ENCODE measurements around the gene CD7.

The CD7 gene

DNA sequence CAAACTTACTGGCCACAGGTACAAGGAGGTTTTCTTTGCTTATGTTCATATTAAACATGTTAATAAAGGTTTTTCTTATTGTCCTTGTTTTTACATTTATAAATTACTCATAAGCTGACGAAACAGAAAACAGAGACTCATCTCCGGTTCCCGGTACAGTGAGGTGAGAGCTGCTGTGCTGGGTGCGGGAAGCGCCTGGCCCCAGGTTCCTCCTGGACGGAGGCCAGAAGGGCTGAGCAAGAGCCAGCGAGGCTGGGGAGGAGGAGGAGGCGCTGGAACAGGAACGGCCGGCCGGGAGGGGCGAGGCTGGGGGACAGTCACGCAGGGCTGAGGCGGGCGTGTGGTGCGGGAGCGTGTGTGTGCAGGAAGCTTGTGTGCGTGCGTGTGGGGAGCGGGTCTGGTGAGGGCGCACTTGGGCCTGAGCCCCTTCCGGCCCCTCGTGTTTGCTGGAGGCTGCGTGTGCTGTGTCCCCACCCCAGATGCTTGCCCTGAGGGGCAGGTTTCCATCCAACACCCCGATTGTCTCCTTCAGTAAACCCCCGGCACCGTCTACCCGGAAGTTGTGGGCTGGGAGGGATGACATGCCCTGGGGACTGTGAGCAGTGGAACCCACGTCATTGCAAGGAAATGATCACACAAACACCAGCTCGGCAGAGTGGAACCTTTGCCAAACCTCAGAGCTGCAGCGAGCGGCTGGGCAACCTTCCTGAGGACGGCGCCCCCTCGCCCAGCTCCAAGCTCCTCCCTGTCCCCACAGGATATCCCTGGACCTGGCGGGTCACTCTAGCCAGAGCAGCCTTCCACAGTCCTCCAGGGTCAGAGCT lies 19.5 kb downstream of the CD7 start:
- no peak for DNase-seq

DNA sequence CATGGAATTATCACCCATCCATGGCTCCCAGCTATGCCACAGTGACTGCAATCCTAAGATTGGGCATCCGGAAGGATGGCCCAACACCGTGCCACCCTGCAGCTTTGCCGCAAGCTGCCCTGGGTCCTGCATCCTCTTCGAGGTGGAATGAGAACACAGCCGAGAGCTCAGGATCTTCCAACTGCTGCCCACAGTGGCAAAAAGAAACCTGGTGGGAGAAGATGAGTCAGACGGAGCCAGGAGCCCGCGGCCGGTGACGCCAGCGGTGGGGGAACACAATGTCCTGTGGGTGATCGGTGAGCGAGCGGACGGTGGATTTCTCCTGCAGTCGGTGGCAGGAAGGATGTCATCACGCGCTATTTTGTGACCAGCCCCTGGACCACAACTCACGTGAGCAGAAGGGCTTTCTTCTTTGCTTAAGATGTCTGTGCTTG lies 20.1 kb downstream of the CD7 start:
- no peak for DNase-seq

DNA sequence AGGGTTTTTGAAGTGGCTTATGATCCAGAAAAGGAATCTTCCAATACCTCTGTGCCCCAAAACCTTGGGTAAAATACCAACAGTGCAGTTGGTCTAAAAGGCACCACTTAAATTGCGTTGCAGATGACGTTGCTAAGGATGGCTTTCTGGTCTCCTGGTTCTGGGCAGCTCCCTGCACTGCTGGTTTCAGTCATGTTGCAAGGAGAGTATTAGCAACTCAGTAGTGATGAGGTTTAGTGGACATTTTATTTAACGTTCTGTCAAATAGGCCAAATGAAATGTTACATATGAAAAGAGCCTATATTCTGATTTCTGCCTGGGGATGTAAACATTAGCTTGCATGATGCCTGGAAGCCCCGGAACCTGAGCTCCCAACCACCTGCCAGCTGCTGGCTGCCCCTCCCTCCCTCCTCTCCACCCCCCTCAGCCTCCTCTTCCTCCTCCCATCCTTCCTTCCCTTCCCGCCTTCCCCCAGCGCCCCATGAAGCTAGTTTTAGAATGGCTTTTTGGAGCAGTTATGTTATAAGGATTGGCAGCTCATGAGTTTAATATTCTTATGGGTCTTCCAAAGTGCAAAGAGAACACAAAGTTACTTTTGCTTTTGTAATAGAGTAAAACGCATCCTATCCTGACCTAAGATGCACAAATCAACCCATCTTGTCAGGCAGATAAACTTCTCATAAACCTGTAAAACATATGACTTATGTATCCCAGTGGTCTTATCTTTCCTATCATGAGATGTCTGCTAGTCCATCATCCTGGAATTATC lies 20.7 kb downstream of the CD7 start:
- DNase-seq = no peak

GRCh38 chr17:82295472-82295814 lies 22.0 kb downstream of the CD7 start:
- no peak for DNase-seq

DNA sequence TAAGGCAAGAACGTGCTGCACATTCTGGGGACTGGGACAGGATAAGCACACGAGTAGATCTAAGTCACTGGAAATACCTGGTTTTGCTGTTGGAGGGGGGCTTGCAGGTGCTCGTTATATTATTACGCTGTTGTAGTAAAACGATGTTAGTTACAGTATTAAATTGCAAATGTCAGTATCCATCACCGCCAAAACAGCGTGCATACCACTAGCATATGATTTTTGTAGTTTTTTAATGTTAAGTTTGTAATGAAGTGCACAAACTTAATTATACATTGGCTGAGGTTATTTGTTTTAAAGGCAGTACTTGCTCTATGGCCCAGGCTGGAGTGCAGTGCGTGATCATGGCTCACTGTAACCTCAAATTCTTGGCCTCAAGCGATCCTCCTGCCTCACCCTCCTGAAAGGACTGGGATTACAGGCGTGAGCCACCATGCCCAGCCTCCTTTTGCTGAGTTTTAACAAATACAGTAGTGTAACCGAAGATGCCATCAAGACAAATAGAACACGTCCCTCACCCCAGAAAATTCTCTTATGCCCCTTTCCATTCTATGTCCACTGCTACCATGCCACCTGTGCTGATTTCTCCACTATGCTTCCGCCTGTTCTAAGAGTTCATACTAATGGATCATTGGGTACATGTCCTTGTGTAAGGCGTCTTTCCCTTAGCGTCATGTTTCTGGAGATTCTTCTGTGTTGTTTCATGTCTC lies 23.2 kb downstream of the CD7 start:
- DNase-seq = no peak

DNA sequence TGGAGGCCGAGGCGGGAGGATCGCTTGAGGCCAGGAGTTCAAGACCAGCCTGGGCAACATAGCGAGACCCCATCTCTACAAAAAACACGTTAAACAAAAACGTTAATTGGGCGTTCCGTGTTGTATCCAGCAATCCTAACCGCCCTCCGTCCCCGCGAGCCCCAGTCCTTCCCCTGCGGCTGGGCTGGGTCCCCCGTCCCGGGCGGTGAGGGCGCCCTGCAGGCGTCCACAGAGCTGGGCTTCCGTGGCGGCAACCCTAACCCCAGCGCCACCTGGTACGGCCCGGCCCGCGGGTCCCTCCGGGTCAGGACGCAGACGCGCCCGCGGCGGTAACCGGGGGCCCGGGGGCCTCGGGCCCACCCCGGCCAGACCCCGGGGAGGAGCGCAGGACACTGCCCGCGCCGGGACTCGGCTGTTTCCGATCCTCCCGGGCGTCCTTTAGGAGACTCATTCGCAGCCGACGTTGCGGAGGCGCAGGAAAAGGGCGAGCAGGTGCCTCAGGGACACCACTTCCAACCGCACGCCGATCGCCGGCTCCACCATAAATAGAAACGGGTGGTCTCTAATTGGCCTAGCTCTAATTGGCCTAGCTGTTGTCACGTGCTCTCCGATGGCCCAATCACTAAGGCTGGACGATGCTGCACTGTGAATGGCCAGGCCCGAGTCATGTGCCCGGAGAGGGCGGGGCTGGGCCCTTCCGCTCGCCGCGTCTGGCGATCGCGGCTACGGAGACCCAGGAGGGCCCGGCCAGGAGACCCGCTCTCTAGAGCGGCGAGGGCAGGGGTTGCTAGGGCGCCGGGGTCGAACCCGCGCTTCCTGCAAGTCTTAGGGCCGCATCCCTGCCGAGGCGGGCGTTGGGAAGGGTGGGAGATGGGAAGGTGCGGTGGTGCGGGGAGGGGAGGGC lies 24.9 kb downstream of the CD7 start:
- DNase-seq = peak; percentile 99

- DNase-seq = no peak
Observed at GRCh38 chr17:82291582-82292250, 25.7 kb downstream of the CD7 start.

GRCh38 chr17:82287868-82288801 lies 29.3 kb downstream of the CD7 start:
- DNase-seq = no peak

DNA sequence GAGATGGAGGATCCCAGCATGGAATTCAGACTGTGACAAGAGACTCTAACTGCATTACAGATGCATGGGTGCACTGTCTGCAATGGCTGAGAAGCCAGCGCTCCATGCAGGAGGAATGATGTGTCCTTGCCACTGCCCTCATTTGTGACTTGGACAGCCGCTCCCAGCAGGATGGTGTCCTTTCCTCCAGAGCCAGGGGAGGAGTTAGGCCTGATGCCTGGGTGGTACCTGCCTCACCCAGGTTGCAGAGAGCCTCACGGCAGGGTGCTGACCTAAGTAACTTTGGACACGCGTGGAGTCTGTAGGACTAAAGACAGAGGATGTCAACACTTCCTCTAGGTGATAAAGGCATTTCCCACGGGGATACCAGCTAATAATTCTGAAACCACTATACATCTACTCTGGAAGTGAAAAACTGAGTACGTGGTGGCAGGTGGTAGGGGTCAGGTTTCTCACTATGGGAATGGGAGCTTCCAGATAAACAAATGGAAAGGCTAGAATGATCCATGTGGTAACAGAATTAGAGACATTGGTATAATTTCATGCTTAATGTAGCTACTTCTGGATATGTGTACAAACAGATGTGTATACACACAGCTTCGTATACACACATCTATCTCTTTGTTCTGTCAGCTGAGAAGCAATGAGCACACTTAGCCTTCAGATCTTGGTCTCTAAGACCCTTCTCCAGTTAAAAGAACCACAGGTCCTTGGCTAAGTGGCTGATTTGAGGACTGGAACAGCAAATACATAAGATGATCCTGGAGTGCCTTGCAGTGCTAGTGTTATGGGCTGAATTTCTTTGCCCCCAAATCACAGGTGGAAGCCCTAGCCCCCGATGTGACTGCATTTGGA lies 30.2 kb downstream of the CD7 start:
- DNase-seq = no peak

- DNase-seq = no peak
Observed at GRCh38 chr17:82285141-82285540, 32.3 kb downstream of the CD7 start.

DNA sequence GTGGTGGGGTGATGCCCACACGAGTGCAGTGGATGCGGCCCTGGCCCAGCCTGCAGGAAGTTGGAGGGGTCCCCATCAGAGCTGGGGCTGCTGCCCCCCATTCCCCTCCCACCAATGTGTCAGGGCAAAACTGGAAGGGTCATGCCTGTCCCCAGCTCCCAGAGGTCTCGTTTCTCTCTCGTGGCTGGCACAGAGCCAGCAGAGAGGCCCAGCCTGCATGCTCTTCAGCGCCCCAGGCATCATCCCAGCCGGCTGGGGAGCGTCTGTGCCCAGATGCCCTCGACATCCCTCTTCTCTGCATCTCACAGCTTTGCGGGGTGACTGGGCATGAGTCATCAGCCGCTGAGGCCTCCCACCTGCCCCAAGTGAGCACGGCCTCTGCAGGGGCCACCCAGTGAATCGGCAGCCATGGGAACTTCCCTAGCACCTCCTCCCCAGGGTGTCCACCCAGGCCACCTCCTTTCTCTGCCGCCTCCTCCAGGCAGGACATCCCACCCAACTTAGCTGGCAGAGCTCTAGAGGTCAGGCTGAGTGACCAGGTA lies 34.1 kb downstream of the CD7 start:
- no peak for DNase-seq

DNA sequence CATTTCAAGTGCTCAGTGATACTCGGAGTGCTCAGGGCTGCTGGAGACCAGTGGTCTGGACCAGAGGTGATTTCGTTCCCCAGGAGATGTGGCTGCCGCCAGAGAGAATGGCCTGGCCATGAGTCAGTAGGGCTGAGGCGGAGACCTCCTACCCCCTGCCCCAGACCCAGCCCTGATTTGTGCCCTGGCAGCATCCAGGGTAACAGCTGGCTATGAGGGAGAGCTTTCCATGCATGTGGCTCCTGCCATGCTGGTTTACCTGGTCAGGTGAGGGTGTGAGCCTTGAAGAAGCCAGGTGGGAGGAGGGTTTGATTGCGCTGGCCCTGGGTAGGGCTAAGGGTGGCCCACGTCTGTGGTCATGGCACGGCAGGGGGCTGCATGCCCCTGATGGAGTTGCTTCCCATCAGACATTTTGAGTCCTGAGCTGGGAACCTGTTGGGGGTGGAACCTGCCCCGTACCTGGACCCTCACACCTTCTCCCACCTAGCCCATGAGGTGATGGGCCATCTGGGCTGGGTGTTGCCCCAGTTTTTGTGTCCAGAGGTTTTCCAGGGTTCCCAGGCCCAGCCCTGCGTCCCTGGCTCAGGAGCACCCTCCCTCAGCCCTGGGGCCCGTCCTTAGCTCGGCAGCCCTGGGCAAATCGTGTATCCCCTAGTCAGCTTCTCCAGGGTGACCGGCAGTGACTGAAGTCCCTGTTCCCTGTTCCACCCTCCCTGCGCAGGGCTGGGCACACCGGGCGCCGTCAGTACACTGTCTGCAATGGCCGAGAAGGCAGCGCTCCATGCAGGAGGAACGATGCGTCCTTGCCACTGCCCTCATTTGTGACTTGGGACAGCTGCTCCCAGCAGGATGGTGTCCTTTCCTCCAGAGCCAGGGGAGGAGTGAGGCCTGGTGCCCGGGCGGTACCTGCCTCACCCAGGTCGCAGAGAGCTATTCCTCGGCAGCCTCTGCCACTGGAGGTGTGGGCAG lies 34.9 kb downstream of the CD7 start:
- DNase-seq = no peak

DNA sequence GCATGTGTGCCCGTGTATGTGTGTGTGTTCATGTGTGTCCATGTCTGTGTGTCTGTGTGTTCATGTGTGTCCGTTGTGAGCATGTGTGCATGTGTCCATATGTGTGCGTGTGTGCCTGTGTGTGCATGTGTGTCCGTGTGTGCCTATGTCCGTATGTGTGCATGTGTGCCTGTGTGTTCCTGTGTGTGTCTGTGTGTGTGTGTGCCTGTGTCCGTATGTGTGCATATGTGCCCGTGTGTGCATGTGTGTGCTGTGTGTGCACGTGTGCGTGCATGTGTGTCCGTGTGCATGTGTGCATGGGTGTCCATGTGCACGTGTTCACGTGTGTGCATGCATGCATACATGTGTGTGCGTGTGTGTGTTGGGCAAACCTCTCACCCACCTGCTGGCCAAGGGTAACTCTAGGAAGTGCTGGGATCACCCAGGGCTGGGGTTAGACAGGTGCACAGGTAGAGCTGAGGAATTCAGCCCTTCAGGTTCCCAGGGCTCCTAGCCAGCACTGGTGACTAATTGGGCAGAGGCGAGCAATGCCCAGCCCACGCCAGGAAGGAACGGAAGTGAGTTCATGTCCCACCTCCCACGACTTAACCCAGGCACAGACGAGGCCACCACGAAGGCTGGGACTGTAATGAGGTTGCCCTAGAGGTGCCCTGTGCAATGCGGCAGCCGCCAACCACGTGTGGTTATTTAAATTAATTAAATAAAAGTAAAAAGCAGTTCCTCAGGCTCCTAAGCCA lies 35.7 kb downstream of the CD7 start:
- no peak for DNase-seq

DNA sequence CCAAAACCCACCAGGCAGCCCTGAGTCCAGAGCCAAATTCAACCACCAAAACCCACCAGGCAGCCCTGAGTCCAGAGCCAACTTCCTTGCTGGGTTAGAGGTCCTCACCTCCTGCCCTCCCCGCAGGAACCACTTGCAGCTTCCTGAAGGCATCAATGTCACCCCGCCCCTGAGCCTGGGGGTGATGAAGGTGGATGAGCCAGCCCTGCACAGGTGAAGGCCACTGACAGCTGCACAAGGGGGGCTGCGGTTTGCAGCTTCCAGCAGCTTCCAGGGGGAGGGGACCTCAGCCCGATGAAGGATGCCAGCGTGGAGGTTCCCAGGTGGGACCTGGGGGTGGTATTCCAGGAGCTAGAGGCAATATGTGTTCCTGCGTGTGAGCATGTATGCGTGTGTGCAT lies 36.3 kb downstream of the CD7 start:
- no peak for DNase-seq

GRCh38 chr17:82280537-82280936 lies 36.9 kb downstream of the CD7 start:
- DNase-seq = peak; percentile 47

DNA sequence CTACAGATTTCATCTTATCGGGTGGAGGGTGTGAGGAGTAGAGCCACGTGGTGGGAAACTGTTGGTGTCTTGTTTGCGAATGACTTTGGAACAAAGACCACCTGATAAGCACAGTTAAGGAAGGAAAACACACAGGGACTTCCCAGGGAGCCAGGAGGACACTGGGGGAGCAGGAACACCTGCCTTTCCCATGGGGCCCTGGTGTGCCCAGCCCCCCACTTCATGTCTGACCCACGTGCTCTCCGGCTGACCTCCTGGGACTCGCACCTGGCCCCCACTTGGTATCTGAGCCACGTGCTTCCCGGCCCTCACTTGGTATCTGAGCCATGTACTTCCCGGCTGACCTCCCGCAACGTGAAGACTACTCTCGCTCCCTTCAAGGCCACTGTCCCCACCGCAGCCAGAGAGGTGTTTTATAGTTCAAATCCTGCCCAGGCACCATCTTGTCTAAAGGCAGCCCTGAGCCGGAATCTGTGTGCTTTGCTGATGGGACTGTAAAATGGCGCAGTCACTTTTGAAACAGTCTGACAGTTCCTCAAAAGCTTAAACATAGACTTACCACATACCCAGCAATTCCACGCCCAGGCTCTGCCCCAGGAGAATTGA lies 38.5 kb downstream of the CD7 start:
- DNase-seq = no peak

- peak; percentile 50 for DNase-seq
Observed at GRCh38 chr17:82278308-82278707, 39.1 kb downstream of the CD7 start.

Measured in islet precursor cell (in vitro differentiated cells).